GOT3 (cell line): Measurements from ENCODE around the gene CHST1.
A peak's percentile ranks its signal among the peaks of the same experiment; 100 is the strongest.

ENCODE experiments used
- DNase-seq: peaks from one replicate; lab custom pipeline; 2025; ENCODE audit warnings: mixed read lengths; lab: John Stamatoyannopoulos, UW

The CHST1 gene

DNA sequence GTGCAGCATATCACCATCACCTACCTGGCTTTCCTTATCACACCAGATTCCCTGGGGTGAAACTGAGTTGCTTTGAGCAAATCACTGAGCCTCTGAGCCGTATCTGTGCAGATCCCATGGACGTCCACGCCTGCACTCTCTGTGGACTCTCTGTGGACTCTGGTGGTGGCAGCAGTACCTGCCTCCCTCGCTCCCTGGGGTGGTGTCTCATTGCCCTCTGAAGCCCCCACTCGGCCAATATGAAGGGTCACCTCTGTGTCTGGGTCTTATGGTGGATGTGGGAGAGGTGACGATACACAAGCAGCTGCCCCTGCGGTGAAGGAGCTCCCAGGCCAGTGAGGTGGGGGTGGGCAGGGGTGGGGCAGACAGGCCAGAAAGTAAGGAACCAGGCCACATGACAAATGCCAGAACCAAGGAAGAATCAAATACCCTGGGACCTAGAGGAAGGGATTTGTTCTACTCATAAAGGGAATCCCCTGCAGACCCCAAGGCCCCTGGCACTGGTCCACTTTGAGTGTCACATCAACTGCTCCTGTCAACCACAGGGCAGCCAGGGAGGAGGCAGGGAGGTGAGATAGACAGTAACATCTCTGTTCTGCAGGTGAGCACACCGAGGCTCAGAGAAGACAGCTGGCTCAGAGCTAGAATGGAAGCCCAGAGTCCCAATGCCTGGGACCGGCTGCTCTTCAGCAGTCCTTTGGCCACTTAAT is 9.2 kb upstream of the CHST1 start:
- DNase-seq: no peak

- no peak for DNase-seq
These were observed 8.0 kb upstream of the CHST1 start for GRCh38 chr11:45673441-45673840.

- no peak for DNase-seq
These were observed 7.2 kb upstream of the CHST1 start for GRCh38 chr11:45672593-45672992.

GRCh38 chr11:45671246-45672171 is 6.1 kb upstream of the CHST1 start:
- no peak for DNase-seq

GRCh38 chr11:45670386-45671135 is 5.1 kb upstream of the CHST1 start:
- DNase-seq: no peak

GRCh38 chr11:45669956-45670355 is 4.5 kb upstream of the CHST1 start:
- no peak for DNase-seq

DNA sequence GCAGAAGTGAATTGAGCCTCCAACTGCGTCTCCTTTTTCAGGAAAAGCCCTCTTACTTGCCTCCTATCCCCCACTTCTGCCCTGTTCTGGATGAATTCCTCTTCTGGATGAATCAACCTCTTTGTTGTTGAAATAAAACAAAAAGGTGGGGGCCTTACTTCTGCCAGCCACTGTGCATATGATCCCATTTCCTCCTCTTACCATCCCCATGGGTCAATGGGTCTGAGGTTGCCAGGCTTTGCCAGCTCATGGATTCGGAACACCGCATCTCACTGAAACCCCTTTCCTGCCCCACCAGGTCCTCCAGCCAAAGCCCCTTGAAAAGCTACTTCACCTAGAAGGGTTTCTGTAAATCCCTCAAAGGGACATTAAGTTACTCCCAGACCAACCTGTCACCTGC is 3.7 kb upstream of the CHST1 start:
- no peak for DNase-seq

GRCh38 chr11:45667929-45668680 is 2.7 kb upstream of the CHST1 start:
- DNase-seq: no peak

GRCh38 chr11:45666648-45667642 is 1.5 kb upstream of the CHST1 start:
- no peak for DNase-seq

- DNase-seq: no peak
These were observed 668 bp upstream of the CHST1 start for GRCh38 chr11:45665933-45666647.

- DNase-seq: no peak
These were observed 831 bp downstream of the CHST1 start for GRCh38 chr11:45664376-45665205.

DNA sequence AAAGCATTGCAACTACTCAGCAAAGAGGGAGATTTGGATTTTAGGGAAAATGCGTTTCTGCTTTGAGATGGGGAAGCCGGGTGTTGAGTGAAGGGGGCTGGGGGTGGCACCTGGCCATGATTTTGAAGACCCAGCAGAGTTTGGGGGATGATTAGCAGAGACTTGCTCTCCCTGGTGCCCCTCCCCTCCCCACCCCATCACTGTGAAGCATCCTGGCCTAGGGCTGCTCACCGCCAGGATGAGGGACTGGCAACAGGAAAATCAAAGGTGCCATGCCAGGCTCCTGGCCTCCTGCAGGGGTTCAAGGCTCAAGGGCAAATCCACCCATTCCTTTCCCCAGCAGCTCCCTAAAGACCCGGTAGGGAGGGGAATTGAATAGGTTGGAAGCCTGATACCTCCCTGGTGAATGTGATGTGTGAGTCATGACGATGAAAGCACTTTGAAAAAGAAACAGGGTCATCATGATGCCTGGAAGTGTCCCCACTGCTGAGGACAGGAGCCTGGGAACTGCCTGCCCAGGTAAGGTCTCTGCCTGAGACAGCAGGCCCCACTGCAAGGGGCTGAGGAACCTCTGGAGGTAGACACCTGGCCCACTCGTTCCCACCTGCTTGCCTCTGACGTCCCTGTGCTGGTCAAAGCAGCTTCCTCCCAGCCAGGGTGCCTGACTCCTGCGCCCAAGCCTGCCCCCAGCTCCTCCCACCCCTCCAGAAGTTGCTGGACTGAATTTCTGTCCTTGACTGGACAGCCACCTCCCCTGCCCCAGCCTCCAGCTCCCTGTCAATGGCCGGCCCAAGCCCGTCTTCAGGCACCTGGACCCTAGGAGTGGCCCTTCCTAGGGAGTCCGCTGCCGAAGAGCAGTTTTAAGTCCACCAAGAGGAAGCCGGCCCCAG is 1.7 kb downstream of the CHST1 start:
- no peak for DNase-seq

DNA sequence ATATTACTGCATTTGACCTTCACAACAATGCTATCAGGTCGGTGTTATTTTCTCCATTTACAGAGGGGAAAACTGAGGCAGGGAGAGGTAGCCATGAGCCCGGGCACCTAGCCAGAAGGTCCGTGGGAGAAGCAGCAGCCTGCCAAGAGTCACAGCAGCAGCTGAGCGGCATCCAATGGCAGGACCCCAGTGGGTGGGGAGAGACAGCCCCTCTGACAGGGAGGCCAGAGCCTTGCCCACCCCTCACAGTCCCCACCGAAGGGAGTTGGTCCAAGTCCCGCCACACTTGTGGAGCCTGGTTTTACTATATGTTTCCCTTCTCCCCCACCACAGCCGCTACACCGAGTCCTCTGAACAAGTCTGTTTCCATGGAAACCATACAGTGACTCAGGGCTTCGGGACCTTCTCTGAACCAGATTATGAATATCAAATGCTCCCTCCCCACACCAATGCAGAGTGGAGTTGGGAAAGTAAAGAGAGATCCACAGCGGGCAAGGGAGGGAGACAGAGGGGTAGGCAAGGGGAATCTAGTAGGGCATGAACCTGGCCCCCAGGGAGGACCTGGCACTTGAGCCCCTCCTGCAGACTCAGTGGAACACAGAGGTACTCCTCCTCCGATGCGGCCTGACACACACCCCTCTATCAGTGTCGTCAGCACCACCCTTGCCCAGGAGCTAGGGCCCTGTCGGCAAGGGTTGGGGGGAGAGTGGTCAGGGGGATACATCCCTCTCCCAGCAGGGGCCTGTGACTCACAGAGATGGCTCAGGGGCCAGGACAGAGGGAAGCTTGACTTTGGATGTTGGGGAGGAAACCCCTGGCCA is 2.5 kb downstream of the CHST1 start:
- peak; percentile 48 for DNase-seq

- no peak for DNase-seq
These were observed 3.2 kb downstream of the CHST1 start for GRCh38 chr11:45662096-45662664.

DNA sequence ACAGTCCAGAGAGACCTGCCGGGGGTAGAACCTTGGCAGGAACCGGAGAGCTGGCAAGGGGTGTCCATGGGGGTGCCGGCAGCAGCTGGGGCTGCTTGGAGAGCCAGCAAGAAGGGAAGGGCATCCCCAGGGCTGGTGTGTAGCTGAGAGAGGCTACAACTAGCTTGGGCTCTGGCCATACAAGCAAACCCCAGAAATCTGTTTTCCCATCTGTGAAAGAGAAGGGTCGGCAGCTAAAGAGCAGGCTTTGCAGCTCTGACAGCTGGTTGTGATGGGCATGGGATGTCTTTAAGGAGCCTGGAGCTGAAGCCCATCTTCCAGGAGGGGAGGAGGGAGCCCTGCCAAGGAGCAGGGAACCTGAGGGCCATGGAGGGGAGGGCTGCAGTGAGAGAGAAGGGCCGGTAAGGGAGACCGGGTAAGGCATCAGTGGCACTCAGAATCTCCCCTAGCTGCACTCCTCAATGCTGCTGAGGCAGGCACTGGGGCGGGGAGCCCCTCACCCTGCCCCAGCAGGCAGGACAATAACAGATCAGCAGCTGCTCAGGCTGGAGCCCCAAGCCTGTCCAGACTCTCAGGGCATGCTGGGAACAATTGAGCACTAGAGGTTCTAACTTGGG is 3.9 kb downstream of the CHST1 start:
- DNase-seq: no peak

DNA sequence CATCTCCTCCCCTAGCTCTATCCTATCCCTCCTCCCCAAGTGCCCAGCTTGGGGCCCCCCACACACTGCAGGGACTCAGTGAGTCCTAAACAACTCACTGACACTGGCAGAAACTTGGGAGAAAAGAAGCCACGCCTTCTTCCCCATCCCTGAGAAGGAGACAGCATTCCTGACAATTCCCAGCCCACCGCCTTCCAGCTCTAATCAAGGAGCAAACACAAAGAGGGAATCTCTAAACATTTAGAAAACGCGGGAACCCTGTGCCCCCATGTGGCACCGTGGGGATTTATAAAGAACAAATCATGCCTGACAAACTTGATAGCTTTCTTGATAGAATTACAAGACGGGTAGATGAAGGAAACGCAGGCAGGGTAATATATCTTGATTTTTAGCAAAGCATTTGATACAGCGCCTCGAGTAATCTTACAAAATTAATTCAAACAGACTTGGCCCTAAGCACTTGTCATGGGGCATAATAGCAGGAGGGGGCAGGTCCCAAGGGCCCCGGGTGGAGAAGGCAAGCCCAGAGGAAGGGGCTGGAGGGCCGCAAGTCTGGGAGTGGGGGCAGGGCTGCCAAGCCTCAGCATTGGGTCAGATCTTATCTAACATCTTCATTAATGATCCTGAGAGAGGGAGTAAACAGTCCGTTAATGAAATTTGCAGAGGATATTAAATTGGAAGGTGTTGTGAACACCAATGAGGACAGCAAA is 4.5 kb downstream of the CHST1 start:
- no peak for DNase-seq
